SK-N-SH (cell line): ENCODE results near the gene MSH5. TPM values are rescaled to one million over a fixed set of nuclear protein-coding genes. Genes with fewer than 3 reads are reported as not detected.

Experiments
- CTCF ChIA-PET: fragments of 300-600, 350-600 bp; formaldehyde crosslinking; extraction: SDS; loops from one replicate; lab custom pipeline; 2021; lab: Yijun Ruan, JAX
- POLR2A ChIA-PET: fragments of 350-600 bp; sonication (Branson Sonifier 250); formaldehyde crosslinking; extraction: SDS; loops from one replicate; lab custom pipeline; 2020; ENCODE audit warnings: antibody characterized with exemption, inconsistent platforms; lab: Yijun Ruan, JAX
- DNase-seq: peaks from one replicate; pipeline ENCODE4 v3.0.0; 2012
- H2AFZ ChIP-seq: fragments of 200-600 bp; sonication (generic); 2 replicates; pipeline ENCODE4 v1.8.1; 2016; ENCODE audit warnings: antibody characterized with exemption, mild to moderate bottlenecking, low read depth
- H3F3A ChIP-seq: fragments of 200-600 bp; sonication (generic); replicated peaks from 2 replicates; pipeline ENCODE3; 2016; ENCODE audit warnings: antibody characterized with exemption, mild to moderate bottlenecking; ENCODE audit not compliant: insufficient read depth
- H3K27ac ChIP-seq, 2 experiments: fragments of 200-500 bp in 1 of 2; fragments of 200-600 bp in 1 of 2; sonication (Bioruptor generic) in 1 of 2; sonication (generic), shearing (Covaris generic) in 1 of 2; 2 replicates each; pipeline versions ENCODE4 v1.5.1 to v1.6.1; 2014 to 2016; ENCODE audit warnings: low read depth in 2 of 2, inconsistent platforms in 1 of 2, low read length in 1 of 2, mild to moderate bottlenecking in 1 of 2, mixed read lengths in 1 of 2
- H3K27me3 ChIP-seq: fragments of 200-600 bp; sonication (generic), shearing (Covaris generic); 2 replicates; pipeline ENCODE4 v1.6.1; 2016; ENCODE audit warnings: mixed run types; ENCODE audit not compliant: insufficient read depth
- H3K36me3 ChIP-seq, 2 experiments: fragments of 200-500 bp in 1 of 2; fragments of 200-600 bp in 1 of 2; sonication (Bioruptor generic) in 1 of 2; sonication (generic) in 1 of 2; replicated peaks in 1 of 2; 2 replicates each; pipeline versions ENCODE3 to v1.5.1; 2014 to 2016; ENCODE audit warnings: low read length in 1 of 2, mild to moderate bottlenecking in 1 of 2; ENCODE audit not compliant: insufficient read depth in 2 of 2, control insufficient read depth in 1 of 2
- H3K4me1 ChIP-seq, 2 experiments: fragments of 200-500 bp in 1 of 2; fragments of 200-600 bp in 1 of 2; sonication (Bioruptor generic) in 1 of 2; sonication (generic), shearing (Covaris generic) in 1 of 2; 2 replicates each; pipeline versions ENCODE4 v1.5.1 to v1.6.1; 2014 to 2016; ENCODE audit warnings: low read depth in 1 of 2, low read length in 1 of 2, mixed run types in 1 of 2; ENCODE audit not compliant: insufficient read depth in 2 of 2, control insufficient read depth in 1 of 2
- H3K4me2 ChIP-seq: fragments of 200-600 bp; sonication (generic), shearing (Covaris generic); 2 replicates; pipeline ENCODE4 v1.6.1; 2017; ENCODE audit warnings: mixed run types
- H3K4me3 ChIP-seq, 2 experiments: fragments of 200-500 bp in 1 of 2; fragments of 200-600 bp in 1 of 2; sonication (Bioruptor generic) in 1 of 2; sonication (generic), shearing (Covaris generic) in 1 of 2; 2 replicates each; pipeline versions ENCODE4 v1.5.1 to v1.8.1; 2014 to 2016; ENCODE audit warnings: low read depth in 2 of 2, inconsistent platforms in 1 of 2, low read length in 1 of 2, mild to moderate bottlenecking in 1 of 2, mixed read lengths in 1 of 2, moderate library complexity in 1 of 2
- H3K79me2 ChIP-seq: fragments of 200-600 bp; sonication (generic); 2 replicates; pipeline ENCODE4 v1.8.1; 2017; ENCODE audit warnings: mild to moderate bottlenecking; ENCODE audit not compliant: insufficient read depth
- H3K9ac ChIP-seq: fragments of 200-600 bp; sonication (generic); 2 replicates; pipeline ENCODE4 v1.6.1; 2017; ENCODE audit warnings: mixed run types
- H3K9me2 ChIP-seq: fragments of 200-600 bp; sonication (generic); 2 replicates; pipeline ENCODE4 v1.6.1; 2017; ENCODE audit warnings: mixed run types
- H3K9me3 ChIP-seq: fragments of 200-600 bp; sonication (generic); 2 replicates; pipeline ENCODE4 v1.6.1; 2017; ENCODE audit warnings: mixed run types, mild to moderate bottlenecking, moderate library complexity
- H4K20me1 ChIP-seq: fragments of 200-600 bp; sonication (generic); 2 replicates; pipeline ENCODE4 v1.6.1; 2017; ENCODE audit warnings: mild to moderate bottlenecking, mixed run types; ENCODE audit not compliant: insufficient read depth
- CHD2 ChIP-seq: fragments of 150-350 bp; IDR thresholded peaks from 2 replicates; pipeline ENCODE4 v1.6.1; 2018; ENCODE audit warnings: low read length; ENCODE audit not compliant: partially characterized antibody
- ELF1 ChIP-seq: IDR thresholded peaks from 2 replicates; pipeline ENCODE4 v1.4.0; 2012
- FOXM1 ChIP-seq: IDR thresholded peaks from 2 replicates; pipeline ENCODE4 v1.4.0; 2012; ENCODE audit warnings: low read depth, mild to moderate bottlenecking
- GABPA ChIP-seq: IDR thresholded peaks from 2 replicates; pipeline ENCODE4 v1.4.0; 2012; ENCODE audit warnings: low read depth, mild to moderate bottlenecking
- GATA2 ChIP-seq: sonication (generic); formaldehyde crosslinking; IDR thresholded peaks from 2 replicates; pipeline ENCODE4 v1.5.0; 2020; ENCODE audit warnings: mild to moderate bottlenecking, missing genetic modification reagents
- JUND ChIP-seq: IDR thresholded peaks from 2 replicates; pipeline ENCODE4 v1.4.0; 2012
- MEF2A ChIP-seq: IDR thresholded peaks from 2 replicates; pipeline ENCODE4 v1.4.0; 2012; ENCODE audit warnings: low read depth, borderline replicate concordance
- MXI1 ChIP-seq: IDR thresholded peaks from 2 replicates; pipeline ENCODE4 v1.6.1; 2012; ENCODE audit warnings: mild to moderate bottlenecking, low read depth, low read length, improper control_type of control experiment
- NFIC ChIP-seq: IDR thresholded peaks from 2 replicates; pipeline ENCODE4 v1.4.0; 2012; ENCODE audit warnings: borderline replicate concordance
- NRF1 ChIP-seq: IDR thresholded peaks from 2 replicates; pipeline ENCODE4 v1.6.1; 2012; ENCODE audit warnings: low read depth, mild to moderate bottlenecking, low read length
- POLR2AphosphoS5 ChIP-seq: IDR thresholded peaks from 2 replicates; pipeline ENCODE4 v1.6.1; 2012; ENCODE audit warnings: low read depth, low read length
- RCOR1 ChIP-seq: fragments of 150-350 bp; IDR thresholded peaks from 2 replicates; pipeline ENCODE4 v1.6.1; 2017; ENCODE audit warnings: antibody characterized with exemption, low read length
- RFX5 ChIP-seq: IDR thresholded peaks from 2 replicates; pipeline ENCODE4 v1.6.1; 2012; ENCODE audit warnings: mild to moderate bottlenecking, improper control_type of control experiment, low read length
- SIN3A ChIP-seq: IDR thresholded peaks from 2 replicates; pipeline ENCODE4 v1.6.1; 2012; ENCODE audit warnings: low read depth, mild to moderate bottlenecking, low read length, moderate library complexity, borderline replicate concordance
- SMC3 ChIP-seq: IDR thresholded peaks from 2 replicates; pipeline ENCODE4 v1.6.1; 2012; ENCODE audit warnings: low read depth, low read length, improper control_type of control experiment
- TAF1 ChIP-seq: IDR thresholded peaks from 2 replicates; pipeline ENCODE4 v1.6.1; 2012; ENCODE audit warnings: low read depth, mild to moderate bottlenecking, low read length, moderate library complexity, borderline replicate concordance
- YY1 ChIP-seq: IDR thresholded peaks from 2 replicates; pipeline ENCODE4 v1.4.0; 2012; ENCODE audit warnings: low read depth, mild to moderate bottlenecking
- WGBS: methylation state at CpG from one replicate; pipeline ENCODE4 v1.1.6; 2017; ENCODE audit warnings: low lambda C conversion rate; 5-methylcytosine and 5-hydroxymethylcytosine counted together
- polyA plus RNA-seq, 3 experiments: library from polyadenylated mRNA; depleted of rRNA; stranded (reverse); fragments of >200 nt; gene quantifications; 2 replicates each; pipeline ENCODE4 v1.2.3, GENCODE V29; 2012
- TF ChIP-seq, protein P1 (sequence below): fragments of 200-600 bp; sonication (generic); IDR thresholded peaks from 2 replicates; pipeline ENCODE4 v1.6.1; 2017; ENCODE audit warnings: antibody characterized with exemption, mild to moderate bottlenecking, moderate library complexity
- TF ChIP-seq, protein P2 (sequence below): IDR thresholded peaks from 2 replicates; pipeline ENCODE4 v1.4.0; 2012; ENCODE audit warnings: low read depth, borderline replicate concordance
- TF ChIP-seq, protein P3 (sequence below): IDR thresholded peaks from 2 replicates; pipeline ENCODE4; 2012
- TF ChIP-seq, protein P4 (sequence below): IDR thresholded peaks from 2 replicates; pipeline ENCODE4 v1.4.0; 2012; ENCODE audit warnings: low read depth, borderline replicate concordance
- TF ChIP-seq, protein P5 (sequence below): IDR thresholded peaks from 2 replicates; pipeline ENCODE4 v1.6.1; 2012; ENCODE audit warnings: mild to moderate bottlenecking, low read depth, low read length, moderate library complexity

MSH5 gene
- polyA plus RNA-seq, 1 of the 3 experiments (the other 2 are of a cell fraction) = 16.0 TPM

DNA sequence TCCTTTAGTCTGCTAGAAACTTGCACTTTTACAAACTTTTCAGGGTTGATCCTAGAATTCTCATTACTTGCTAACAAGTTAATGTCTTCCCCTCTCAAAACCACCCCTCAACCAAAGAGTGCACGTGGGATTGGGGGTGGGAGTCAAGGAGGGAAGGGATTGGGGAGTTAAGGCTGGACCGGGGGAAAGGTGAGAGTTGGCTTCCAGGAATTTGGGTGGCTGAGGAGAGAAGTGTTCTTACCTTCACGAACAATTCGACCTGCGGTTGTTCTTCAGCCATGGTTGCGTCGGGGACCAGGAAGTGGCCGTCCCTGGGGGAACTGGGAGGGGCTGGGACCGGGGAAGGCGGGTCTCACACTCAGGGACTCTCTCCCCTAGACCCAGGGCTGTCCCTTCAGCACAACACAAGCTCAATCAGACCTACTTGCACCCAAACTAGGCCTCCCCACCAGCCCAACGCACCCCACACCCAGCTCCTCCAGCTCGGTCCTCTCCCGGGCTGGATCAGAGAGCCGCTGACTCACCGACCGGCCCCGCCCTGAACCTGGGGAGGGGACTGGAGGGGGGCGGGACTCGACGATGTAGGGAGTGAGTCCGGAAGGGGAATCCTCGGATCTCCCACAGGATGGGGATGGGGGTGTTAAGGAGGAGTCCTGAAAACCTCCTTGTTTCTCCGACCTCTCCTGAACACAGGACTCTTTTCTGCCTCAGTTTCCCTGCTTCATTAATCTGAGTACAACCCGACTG lies 3.6 kb upstream of the MSH5 start, which contains the start of gene CLIC1:
TSS of gene CLIC1 (minus strand) at position 510 of the 747 bp plus-strand sequence. CDS start at position 280, 230 bp downstream.
- H3K4me3 ChIP-seq = peak within 1 kb of the TSS; percentile 85 to 86
- peak within 1 kb of the TSS; percentile 97 for H3K9ac ChIP-seq
- CTCF ChIA-PET = interaction anchor here (0.8 to 5.5 kb wide), 6 partner anchors 12 to 95 kb away, joined by 3 to 23 read pairs (median 4); partner anchors contain the start of gene VARS1
- H3K9me2 ChIP-seq = no peaks in the 10 kb centered on the region
- H3K27me3 ChIP-seq = no peaks in the 10 kb centered on the region
- peaks cover 22 to 31% of the 10 kb centered on the region in 2 experiments; a peak in 3 of 4 replicates for H3K4me1 ChIP-seq
- peak; percentile 87 for DNase-seq
- peaks cover 52% of the 10 kb centered on the region for H3F3A ChIP-seq
- no peaks in the 10 kb centered on the region for H3K9me3 ChIP-seq
- peak within 1 kb of the TSS; percentile 88 to 90 for H3K27ac ChIP-seq
- peaks cover 74% of the 10 kb centered on the region for H3K79me2 ChIP-seq
- 0 out of 2 replicates have a peak within 1 kb of the TSS, but pooled peaks have one; percentile 15 for H2AFZ ChIP-seq
- peaks cover 21% of the 10 kb centered on the region for H4K20me1 ChIP-seq
- POLR2A ChIA-PET = interaction anchor here (1.2 to 2.1 kb wide), 5 partner anchors 33 to 99 kb away, joined by 3 to 6 read pairs (median 4); partner anchors contain the start of genes ABHD16A, HSPA1A and HSPA1L
- H3K4me2 ChIP-seq = peak within 1 kb of the TSS; percentile 99
- WGBS = 1% methylated on average over 15 of the region's 24 CpGs
- peaks cover 21 to 33% of the 10 kb centered on the region in 2 experiments for H3K36me3 ChIP-seq
- TF ChIP-seq NFIC (no peak), YY1 (0 out of 2 replicates have a peak, but pooled peaks have one; percentile 51), ELF1 (peak; percentile 83; the same call in 1 of the 2 replicates), MEF2A (no peak), FOXM1 (no peak), RCOR1 (no peak), TAF1 (peak; percentile 55), NRF1 (no peak), GABPA (peak; percentile 46; the same call in 1 of the 2 replicates), POLR2AphosphoS5 (peak; percentile 95), GATA2 (CRISPR knock-in tag) (no peak), SIN3A (peak; percentile 52; the same call in 1 of the 2 replicates), SMC3 (no peak), MXI1 (peak; percentile 71), RFX5 (no peak), JUND (peak; percentile 73), CHD2 (no peak)
- TF ChIP-seq, protein P1, sequence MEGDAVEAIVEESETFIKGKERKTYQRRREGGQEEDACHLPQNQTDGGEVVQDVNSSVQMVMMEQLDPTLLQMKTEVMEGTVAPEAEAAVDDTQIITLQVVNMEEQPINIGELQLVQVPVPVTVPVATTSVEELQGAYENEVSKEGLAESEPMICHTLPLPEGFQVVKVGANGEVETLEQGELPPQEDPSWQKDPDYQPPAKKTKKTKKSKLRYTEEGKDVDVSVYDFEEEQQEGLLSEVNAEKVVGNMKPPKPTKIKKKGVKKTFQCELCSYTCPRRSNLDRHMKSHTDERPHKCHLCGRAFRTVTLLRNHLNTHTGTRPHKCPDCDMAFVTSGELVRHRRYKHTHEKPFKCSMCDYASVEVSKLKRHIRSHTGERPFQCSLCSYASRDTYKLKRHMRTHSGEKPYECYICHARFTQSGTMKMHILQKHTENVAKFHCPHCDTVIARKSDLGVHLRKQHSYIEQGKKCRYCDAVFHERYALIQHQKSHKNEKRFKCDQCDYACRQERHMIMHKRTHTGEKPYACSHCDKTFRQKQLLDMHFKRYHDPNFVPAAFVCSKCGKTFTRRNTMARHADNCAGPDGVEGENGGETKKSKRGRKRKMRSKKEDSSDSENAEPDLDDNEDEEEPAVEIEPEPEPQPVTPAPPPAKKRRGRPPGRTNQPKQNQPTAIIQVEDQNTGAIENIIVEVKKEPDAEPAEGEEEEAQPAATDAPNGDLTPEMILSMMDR = no peak
- TF ChIP-seq, protein P2, sequence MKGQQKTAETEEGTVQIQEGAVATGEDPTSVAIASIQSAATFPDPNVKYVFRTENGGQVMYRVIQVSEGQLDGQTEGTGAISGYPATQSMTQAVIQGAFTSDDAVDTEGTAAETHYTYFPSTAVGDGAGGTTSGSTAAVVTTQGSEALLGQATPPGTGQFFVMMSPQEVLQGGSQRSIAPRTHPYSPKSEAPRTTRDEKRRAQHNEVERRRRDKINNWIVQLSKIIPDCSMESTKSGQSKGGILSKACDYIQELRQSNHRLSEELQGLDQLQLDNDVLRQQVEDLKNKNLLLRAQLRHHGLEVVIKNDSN = no peak
- TF ChIP-seq, protein P3, sequence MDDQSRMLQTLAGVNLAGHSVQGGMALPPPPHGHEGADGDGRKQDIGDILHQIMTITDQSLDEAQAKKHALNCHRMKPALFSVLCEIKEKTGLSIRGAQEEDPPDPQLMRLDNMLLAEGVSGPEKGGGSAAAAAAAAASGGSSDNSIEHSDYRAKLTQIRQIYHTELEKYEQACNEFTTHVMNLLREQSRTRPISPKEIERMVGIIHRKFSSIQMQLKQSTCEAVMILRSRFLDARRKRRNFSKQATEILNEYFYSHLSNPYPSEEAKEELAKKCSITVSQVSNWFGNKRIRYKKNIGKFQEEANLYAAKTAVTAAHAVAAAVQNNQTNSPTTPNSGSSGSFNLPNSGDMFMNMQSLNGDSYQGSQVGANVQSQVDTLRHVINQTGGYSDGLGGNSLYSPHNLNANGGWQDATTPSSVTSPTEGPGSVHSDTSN = peak; percentile 19; the same call in 1 of the 2 replicates
- TF ChIP-seq, protein P4, sequence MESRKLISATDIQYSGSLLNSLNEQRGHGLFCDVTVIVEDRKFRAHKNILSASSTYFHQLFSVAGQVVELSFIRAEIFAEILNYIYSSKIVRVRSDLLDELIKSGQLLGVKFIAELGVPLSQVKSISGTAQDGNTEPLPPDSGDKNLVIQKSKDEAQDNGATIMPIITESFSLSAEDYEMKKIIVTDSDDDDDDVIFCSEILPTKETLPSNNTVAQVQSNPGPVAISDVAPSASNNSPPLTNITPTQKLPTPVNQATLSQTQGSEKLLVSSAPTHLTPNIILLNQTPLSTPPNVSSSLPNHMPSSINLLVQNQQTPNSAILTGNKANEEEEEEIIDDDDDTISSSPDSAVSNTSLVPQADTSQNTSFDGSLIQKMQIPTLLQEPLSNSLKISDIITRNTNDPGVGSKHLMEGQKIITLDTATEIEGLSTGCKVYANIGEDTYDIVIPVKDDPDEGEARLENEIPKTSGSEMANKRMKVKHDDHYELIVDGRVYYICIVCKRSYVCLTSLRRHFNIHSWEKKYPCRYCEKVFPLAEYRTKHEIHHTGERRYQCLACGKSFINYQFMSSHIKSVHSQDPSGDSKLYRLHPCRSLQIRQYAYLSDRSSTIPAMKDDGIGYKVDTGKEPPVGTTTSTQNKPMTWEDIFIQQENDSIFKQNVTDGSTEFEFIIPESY = no peak
- TF ChIP-seq, protein P5, sequence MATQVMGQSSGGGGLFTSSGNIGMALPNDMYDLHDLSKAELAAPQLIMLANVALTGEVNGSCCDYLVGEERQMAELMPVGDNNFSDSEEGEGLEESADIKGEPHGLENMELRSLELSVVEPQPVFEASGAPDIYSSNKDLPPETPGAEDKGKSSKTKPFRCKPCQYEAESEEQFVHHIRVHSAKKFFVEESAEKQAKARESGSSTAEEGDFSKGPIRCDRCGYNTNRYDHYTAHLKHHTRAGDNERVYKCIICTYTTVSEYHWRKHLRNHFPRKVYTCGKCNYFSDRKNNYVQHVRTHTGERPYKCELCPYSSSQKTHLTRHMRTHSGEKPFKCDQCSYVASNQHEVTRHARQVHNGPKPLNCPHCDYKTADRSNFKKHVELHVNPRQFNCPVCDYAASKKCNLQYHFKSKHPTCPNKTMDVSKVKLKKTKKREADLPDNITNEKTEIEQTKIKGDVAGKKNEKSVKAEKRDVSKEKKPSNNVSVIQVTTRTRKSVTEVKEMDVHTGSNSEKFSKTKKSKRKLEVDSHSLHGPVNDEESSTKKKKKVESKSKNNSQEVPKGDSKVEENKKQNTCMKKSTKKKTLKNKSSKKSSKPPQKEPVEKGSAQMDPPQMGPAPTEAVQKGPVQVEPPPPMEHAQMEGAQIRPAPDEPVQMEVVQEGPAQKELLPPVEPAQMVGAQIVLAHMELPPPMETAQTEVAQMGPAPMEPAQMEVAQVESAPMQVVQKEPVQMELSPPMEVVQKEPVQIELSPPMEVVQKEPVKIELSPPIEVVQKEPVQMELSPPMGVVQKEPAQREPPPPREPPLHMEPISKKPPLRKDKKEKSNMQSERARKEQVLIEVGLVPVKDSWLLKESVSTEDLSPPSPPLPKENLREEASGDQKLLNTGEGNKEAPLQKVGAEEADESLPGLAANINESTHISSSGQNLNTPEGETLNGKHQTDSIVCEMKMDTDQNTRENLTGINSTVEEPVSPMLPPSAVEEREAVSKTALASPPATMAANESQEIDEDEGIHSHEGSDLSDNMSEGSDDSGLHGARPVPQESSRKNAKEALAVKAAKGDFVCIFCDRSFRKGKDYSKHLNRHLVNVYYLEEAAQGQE = no peak
